ENCODE data around the gene KIAA0825.

DNA sequence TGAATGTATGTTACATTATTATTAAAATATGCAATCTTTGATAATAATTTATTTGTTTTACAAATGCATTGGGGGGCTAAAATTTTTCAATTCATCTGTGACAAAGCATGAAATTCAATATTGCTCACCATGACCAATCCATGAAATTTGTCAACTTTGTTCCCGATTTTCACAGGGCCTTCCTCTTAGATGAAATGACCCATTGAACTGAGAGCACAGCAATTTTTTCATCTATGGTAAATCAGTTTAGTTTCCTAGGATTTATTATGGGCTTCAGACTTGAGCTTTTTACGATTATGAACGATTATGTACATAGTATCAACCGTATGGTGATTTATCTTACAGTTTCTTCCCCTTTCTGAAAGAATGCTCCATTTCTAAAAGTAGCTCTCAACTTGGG, 157.3 kb downstream of the KIAA0825 start:
- TF ChIP-seq GATA3 (IDR thresholded peaks at IDR 0.05; ENCODE audit: low read depth, low read length): no peak
- TF ChIP-seq GATA2 (IDR thresholded peaks at IDR 0.05; ENCODE audit: low read depth, low read length): no peak
